ENCODE data around the gene UGT1A7.
"Not testable (repeated sequence)": the region's sequence is repeated elsewhere in the genome, so short reads cannot be mapped to it uniquely, and the experiment has no call there.

Gene UGT1A7

GRCh38 chr2:233686928-233687327, 5.2 kb downstream of the UGT1A7 start:
- TF ChIP-seq TAF1 (IDR thresholded peaks at IDR 0.05; ENCODE audit: borderline replicate concordance, low read depth, low read length) = no peak
- no peak for FAIRE-seq
- DNase-seq (ENCODE audit: insufficient read length) = no peak

- DNase-seq (ENCODE audit: insufficient read length) (no peak), FAIRE-seq (no peak)
- no peak for TF ChIP-seq TAF1 (IDR thresholded peaks at IDR 0.05; ENCODE audit: borderline replicate concordance, low read depth, low read length)
- TF ChIP-seq POLR2AphosphoS5 (IDR thresholded peaks at IDR 0.05; ENCODE audit: low read depth, low read length) = no peak
- TF ChIP-seq POLR2A (IDR thresholded peaks at IDR 0.05; ENCODE audit: low read depth, low read length) = no peak
Observed at GRCh38 chr2:233688341-233688740, 6.6 kb downstream of the UGT1A7 start.

DNA sequence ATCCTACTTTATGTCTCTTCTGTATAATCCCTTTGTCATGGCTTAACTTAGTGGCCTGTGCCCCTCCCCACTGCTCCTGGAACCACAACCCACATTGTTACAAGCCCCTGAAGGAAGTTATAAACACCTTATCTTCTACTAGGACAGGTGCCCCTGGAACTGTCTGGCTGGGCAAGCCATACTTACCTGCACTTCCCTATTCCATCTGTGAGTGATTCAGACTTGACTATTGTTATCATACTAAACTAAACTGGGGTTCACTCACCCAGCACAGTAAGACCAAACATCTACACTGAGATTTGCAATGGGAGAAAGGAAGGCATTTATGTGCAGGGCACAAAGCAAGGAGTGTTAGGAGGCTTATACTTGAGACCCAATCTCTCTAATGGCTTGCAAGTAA, 7.3 kb downstream of the UGT1A7 start:
- DNase-seq (ENCODE audit: insufficient read length) (no peak), FAIRE-seq (no peak)
- no peak for TF ChIP-seq TAF1 (IDR thresholded peaks at IDR 0.05; ENCODE audit: borderline replicate concordance, low read depth, low read length)
- no peak for TF ChIP-seq POLR2AphosphoS5 (IDR thresholded peaks at IDR 0.05; ENCODE audit: low read depth, low read length)
- no peak for TF ChIP-seq POLR2A (IDR thresholded peaks at IDR 0.05; ENCODE audit: low read depth, low read length)

GRCh38 chr2:233689501-233689900, 7.8 kb downstream of the UGT1A7 start:
- FAIRE-seq (no peak), DNase-seq (ENCODE audit: insufficient read length) (no peak)
- TF ChIP-seq POLR2A (IDR thresholded peaks at IDR 0.05; ENCODE audit: low read depth, low read length) (no peak), POLR2AphosphoS5 (IDR thresholded peaks at IDR 0.05; ENCODE audit: low read depth, low read length) (no peak), TAF1 (IDR thresholded peaks at IDR 0.05; ENCODE audit: borderline replicate concordance, low read depth, low read length) (no peak)

GRCh38 chr2:233690444-233690843, 8.7 kb downstream of the UGT1A7 start:
- DNase-seq (ENCODE audit: insufficient read length) = no peak
- TF ChIP-seq TAF1 (IDR thresholded peaks at IDR 0.05; ENCODE audit: borderline replicate concordance, low read depth, low read length) (no peak), POLR2AphosphoS5 (IDR thresholded peaks at IDR 0.05; ENCODE audit: low read depth, low read length) (no peak), POLR2A (IDR thresholded peaks at IDR 0.05; ENCODE audit: low read depth, low read length) (no peak)
- no peak for FAIRE-seq

DNA sequence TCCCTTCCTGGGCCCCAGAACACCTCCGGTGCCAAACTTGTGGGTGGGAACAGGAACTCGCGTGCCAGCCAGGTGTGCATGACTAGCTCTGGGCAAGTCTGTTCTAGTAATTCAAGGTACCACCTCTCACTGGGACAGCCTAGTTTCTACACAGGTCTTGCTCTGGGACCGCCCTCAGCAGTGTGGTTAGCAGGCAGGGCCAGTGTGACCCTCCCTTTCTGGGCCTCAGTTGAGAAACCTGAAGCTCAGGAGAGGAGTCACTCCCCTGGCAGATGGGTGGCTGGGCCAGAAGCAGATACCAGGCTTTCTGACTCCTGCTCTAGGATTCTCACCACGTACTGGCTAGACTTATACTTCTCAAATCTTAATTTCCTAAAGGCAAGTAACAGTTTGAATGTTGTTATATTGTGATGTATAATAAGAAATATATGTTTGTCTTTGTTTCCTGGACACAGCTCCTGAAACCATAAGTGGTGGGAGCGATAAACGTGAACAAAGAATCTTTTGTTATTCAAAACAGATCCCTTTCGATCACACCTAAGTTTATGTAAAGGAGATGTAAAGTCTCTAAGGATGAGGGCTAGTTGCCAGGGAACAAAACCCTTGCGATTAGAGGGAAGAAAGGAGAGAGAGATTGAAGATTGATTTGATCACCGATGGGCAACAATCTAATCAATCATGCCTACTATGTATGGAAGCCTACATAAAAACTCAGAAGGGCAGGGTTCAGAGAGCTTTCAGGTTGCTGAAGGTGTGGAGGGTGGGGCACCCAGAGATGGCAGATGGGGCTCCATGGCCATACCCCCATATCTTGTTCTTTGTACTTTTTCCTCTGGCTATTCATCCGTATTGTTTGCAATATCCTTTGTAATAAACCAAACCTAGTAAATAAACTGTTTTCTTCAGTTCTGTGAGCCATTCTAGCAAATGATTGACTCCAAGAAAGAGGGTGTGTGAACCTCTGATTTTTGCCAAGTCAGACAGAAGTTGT, 10.0 kb downstream of the UGT1A7 start:
- no peak for FAIRE-seq
- DNase-seq (ENCODE audit: insufficient read length) = no peak
- no peak for TF ChIP-seq POLR2A (IDR thresholded peaks at IDR 0.05; ENCODE audit: low read depth, low read length)
- no peak for TF ChIP-seq TAF1 (IDR thresholded peaks at IDR 0.05; ENCODE audit: borderline replicate concordance, low read depth, low read length)
- no peak for TF ChIP-seq POLR2AphosphoS5 (IDR thresholded peaks at IDR 0.05; ENCODE audit: low read depth, low read length)

DNA sequence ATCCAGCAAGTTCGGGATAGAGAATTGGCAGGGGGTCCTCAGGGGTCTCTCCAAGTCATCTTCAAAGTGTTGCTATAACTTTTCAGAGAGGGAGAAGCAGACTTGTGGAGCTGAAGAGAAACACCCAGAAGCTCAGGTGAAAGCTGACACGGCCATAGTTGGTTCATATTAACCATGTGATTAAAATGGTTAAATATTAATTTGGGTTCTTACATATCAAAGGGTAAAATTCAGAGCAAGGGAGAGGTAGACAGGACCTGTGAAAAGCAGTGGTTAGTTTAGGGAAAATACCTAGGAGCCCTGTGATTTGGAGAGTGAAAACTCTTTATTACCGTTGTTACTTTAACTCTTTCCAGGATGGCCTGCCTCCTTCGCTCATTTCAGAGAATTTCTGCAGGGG, 10.9 kb downstream of the UGT1A7 start, which contains the start of gene UGT1A6:
Gene UGT1A6, plus strand, starts transcription at position 243 of the 400 bp plus-strand sequence. Its CDS starts 115 bp downstream, at position 358.
- TF ChIP-seq TAF1 (IDR thresholded peaks at IDR 0.05; ENCODE audit: borderline replicate concordance, low read depth, low read length) (no peak), POLR2AphosphoS5 (IDR thresholded peaks at IDR 0.05; ENCODE audit: low read depth, low read length) (no peak), POLR2A (IDR thresholded peaks at IDR 0.05; ENCODE audit: low read depth, low read length) (no peak)
- DNase-seq (ENCODE audit: insufficient read length) (no peak), FAIRE-seq (no peak)

DNA sequence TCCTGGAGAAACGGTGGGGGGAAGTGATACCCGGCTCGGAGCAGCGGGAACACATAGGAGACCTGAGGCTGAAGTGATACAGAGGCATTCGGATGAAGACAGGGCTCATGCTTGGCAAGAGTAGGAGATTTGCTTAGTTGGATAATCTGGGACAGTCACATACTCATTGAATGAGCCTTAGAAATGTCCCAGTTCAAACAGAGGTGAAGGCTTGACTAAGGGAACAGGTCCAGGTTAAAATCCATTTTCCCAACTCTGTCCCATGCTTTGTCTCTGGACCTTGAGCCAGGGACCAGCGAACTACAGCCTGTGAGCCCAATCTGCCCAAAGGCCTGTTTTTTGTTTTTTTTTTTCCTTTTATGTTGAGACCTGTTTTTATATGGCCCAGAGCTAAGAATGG, 12.3 kb downstream of the UGT1A7 start:
- no peak for DNase-seq (ENCODE audit: insufficient read length)
- no peak for TF ChIP-seq POLR2A (IDR thresholded peaks at IDR 0.05; ENCODE audit: low read depth, low read length)
- no peak for TF ChIP-seq POLR2AphosphoS5 (IDR thresholded peaks at IDR 0.05; ENCODE audit: low read depth, low read length)
- TF ChIP-seq TAF1 (IDR thresholded peaks at IDR 0.05; ENCODE audit: borderline replicate concordance, low read depth, low read length) = no peak
- no peak for FAIRE-seq

- FAIRE-seq (no peak), DNase-seq (ENCODE audit: insufficient read length) (no peak)
- TF ChIP-seq POLR2AphosphoS5 (IDR thresholded peaks at IDR 0.05; ENCODE audit: low read depth, low read length) = no peak
- no peak for TF ChIP-seq POLR2A (IDR thresholded peaks at IDR 0.05; ENCODE audit: low read depth, low read length)
- TF ChIP-seq TAF1 (IDR thresholded peaks at IDR 0.05; ENCODE audit: borderline replicate concordance, low read depth, low read length) = no peak
Observed at GRCh38 chr2:233698740-233699139, 17.0 kb downstream of the UGT1A7 start.

GRCh38 chr2:233699424-233700027, 17.8 kb downstream of the UGT1A7 start:
- no peak for TF ChIP-seq TAF1 (IDR thresholded peaks at IDR 0.05; ENCODE audit: borderline replicate concordance, low read depth, low read length)
- no peak for TF ChIP-seq POLR2AphosphoS5 (IDR thresholded peaks at IDR 0.05; ENCODE audit: low read depth, low read length)
- no peak for TF ChIP-seq POLR2A (IDR thresholded peaks at IDR 0.05; ENCODE audit: low read depth, low read length)
- FAIRE-seq = no peak
- no peak for DNase-seq (ENCODE audit: insufficient read length)

- TF ChIP-seq POLR2AphosphoS5 (IDR thresholded peaks at IDR 0.05; ENCODE audit: low read depth, low read length) = no peak
- TF ChIP-seq POLR2A (IDR thresholded peaks at IDR 0.05; ENCODE audit: low read depth, low read length) = no peak
- no peak for TF ChIP-seq TAF1 (IDR thresholded peaks at IDR 0.05; ENCODE audit: borderline replicate concordance, low read depth, low read length)
- no peak for FAIRE-seq
- DNase-seq (ENCODE audit: insufficient read length) = no peak
Observed at GRCh38 chr2:233700028-233700635, 18.4 kb downstream of the UGT1A7 start.

GRCh38 chr2:233700842-233701241, 19.1 kb downstream of the UGT1A7 start:
- not testable (repeated sequence) for DNase-seq (ENCODE audit: insufficient read length)

More at GRCh38 chr2:233700842-233701241, 19.1 kb downstream of the UGT1A7 start:
- FAIRE-seq = not testable (repeated sequence)
